Measurements from ENCODE around the gene OR8U1.

Gene OR8U1

GRCh38 chr11:56375324-56375723 lies at the start of gene OR8U1:
TSS of gene OR8U1 (plus strand) at chr11:56375624. CDS start at chr11:56375624, 0 bp downstream.
- TF ChIP-seq CTCF (IDR thresholded peaks at IDR 0.05; ENCODE audit: extremely low read depth, missing control alignments) = no peak
- no peak for DNase-seq (ENCODE audit: low spot score)

GRCh38 chr11:56331861-56332491 lies 43.4 kb upstream of the OR8U1 start:
- DNase-seq (ENCODE audit: low spot score) = no peak
- no peak for TF ChIP-seq CTCF (IDR thresholded peaks at IDR 0.05; ENCODE audit: extremely low read depth, missing control alignments)

GRCh38 chr11:56333156-56333555 lies 42.3 kb upstream of the OR8U1 start:
- DNase-seq (ENCODE audit: low spot score) = no peak
- no peak for TF ChIP-seq CTCF (IDR thresholded peaks at IDR 0.05; ENCODE audit: extremely low read depth, missing control alignments)

- TF ChIP-seq CTCF (IDR thresholded peaks at IDR 0.05; ENCODE audit: extremely low read depth, missing control alignments) = no peak
- DNase-seq (ENCODE audit: low spot score) = no peak
Measured at GRCh38 chr11:56340289-56340688, 35.1 kb upstream of the OR8U1 start.

- DNase-seq (ENCODE audit: low spot score) = no peak
- no peak for TF ChIP-seq CTCF (IDR thresholded peaks at IDR 0.05; ENCODE audit: extremely low read depth, missing control alignments)
Measured at GRCh38 chr11:56345739-56346138, 29.7 kb upstream of the OR8U1 start, which contains the start of gene OR8K1. TSS of gene OR8K1 (plus strand) at chr11:56346039. CDS start at chr11:56346039, 0 bp downstream.

GRCh38 chr11:56353991-56354390 lies 21.4 kb upstream of the OR8U1 start, which contains the start of gene OR8J1:
TSS of gene OR8J1 (plus strand) at chr11:56354291. CDS start at chr11:56360247, 5,956 bp downstream.
- no peak for TF ChIP-seq CTCF (IDR thresholded peaks at IDR 0.05; ENCODE audit: extremely low read depth, missing control alignments)
- no peak for DNase-seq (ENCODE audit: low spot score)

- no peak for DNase-seq (ENCODE audit: low spot score)
- no peak for TF ChIP-seq CTCF (IDR thresholded peaks at IDR 0.05; ENCODE audit: extremely low read depth, missing control alignments)
Measured at GRCh38 chr11:56380120-56380519, 4.7 kb downstream of the OR8U1 start.

All from GM20000 (cell line).